ENCODE measurements around the gene NPC1. TPM values are rescaled to one million over a fixed set of nuclear protein-coding genes. Genes with fewer than 3 reads are reported as not detected.

The NPC1 gene
- total and polyA plus RNA-seq, 8 donors: 6.2 to 25.6 (median 11.0) TPM

- Histone ChIP-seq H3K27me3 (no peaks in the 10 kb centered on the region), H3K4me1 (no peaks in the 10 kb centered on the region), H3K4me3 (no peak overlapping the region), H3K27ac (no peak overlapping the region), H3K9me3 (no peaks in the 10 kb centered on the region), H3K36me3 (peaks cover 12 to 92% (median 21%) of the 10 kb centered on the region in 3 donors)
- TF ChIP-seq CTCF (IDR thresholded peaks at IDR 0.05): no peak
- 92 to 95% methylated on average over 5 of the region's 5 CpGs for WGBS, 2 donors
- no peak for DNase-seq
- ATAC-seq: no peak
- intact Hi-C loops (cut with DNase I): loop anchor here in 1 of 3 donors (10.0 kb wide), 1 partner anchor 71 kb away; no protein-coding TSS in a partner anchor
- FAIRE-seq: no peak
These were observed 50.1 kb downstream of the NPC1 start for GRCh38 chr18:23536204-23536603.

- 95 to 97% methylated on average over 16 of the region's 16 CpGs for WGBS, 2 donors
- no peaks in the 10 kb centered on the region for H3K9me3 ChIP-seq
- FAIRE-seq (no peak), DNase-seq (no peak), ATAC-seq (no peak)
- TF ChIP-seq CTCF (IDR thresholded peaks at IDR 0.05): no peak
- intact Hi-C loops (cut with DNase I): loop anchor here in 1 of 3 donors (10.0 kb wide), 1 partner anchor 69 kb away; no protein-coding TSS in a partner anchor
- H3K27me3 ChIP-seq: no peaks in the 10 kb centered on the region
- H3K4me3 ChIP-seq: no peak overlapping the region
- no peak overlapping the region for H3K27ac ChIP-seq
- H3K4me1 ChIP-seq: no peaks in the 10 kb centered on the region
- peaks cover 11 to 93% (median 15%) of the 10 kb centered on the region in 3 donors for H3K36me3 ChIP-seq
These were observed 52.0 kb downstream of the NPC1 start for GRCh38 chr18:23534276-23534675.

- WGBS, 2 donors: 75 to 79% methylated on average over 4 of the region's 4 CpGs
- no peak for TF ChIP-seq CTCF (IDR thresholded peaks at IDR 0.05)
- Histone ChIP-seq H3K36me3 (peaks cover 14 to 87% (median 15%) of the 10 kb centered on the region in 3 donors), H3K9me3 (no peaks in the 10 kb centered on the region), H3K4me3 (no peak overlapping the region), H3K27ac (no peak overlapping the region), H3K27me3 (no peaks in the 10 kb centered on the region), H3K4me1 (no peaks in the 10 kb centered on the region)
- DNase-seq: no peak
- no peak for ATAC-seq
- FAIRE-seq: no peak
- intact Hi-C loops (cut with DNase I): loop anchor here in 1 of 3 donors (10.0 kb wide), 1 partner anchor 68 kb away; no protein-coding TSS in a partner anchor
These were observed 53.5 kb downstream of the NPC1 start for GRCh38 chr18:23532848-23533247.

GRCh38 chr18:23531912-23532311, 54.4 kb downstream of the NPC1 start:
- DNase-seq (no peak), FAIRE-seq (no peak), ATAC-seq (no peak)
- Histone ChIP-seq H3K27ac (no peak overlapping the region), H3K4me3 (no peak overlapping the region), H3K27me3 (no peaks in the 10 kb centered on the region), H3K9me3 (no peaks in the 10 kb centered on the region), H3K4me1 (no peaks in the 10 kb centered on the region), H3K36me3 (peaks cover 15 to 77% (median 17%) of the 10 kb centered on the region in 3 donors)
- 91 to 96% methylated on average over 13 of the region's 13 CpGs for WGBS, 2 donors
- intact Hi-C loops (cut with DNase I): loop anchor here in 1 of 3 donors (10.0 kb wide), 1 partner anchor 67 kb away; no protein-coding TSS in a partner anchor
- no peak for TF ChIP-seq CTCF (IDR thresholded peaks at IDR 0.05)

GRCh38 chr18:23530195-23530594, 56.1 kb downstream of the NPC1 start:
- no peak overlapping the region for H3K4me3 ChIP-seq
- WGBS, 2 donors: 81 to 83% methylated on average over 7 of the region's 7 CpGs
- H3K27me3 ChIP-seq: no peaks in the 10 kb centered on the region
- no peak for ATAC-seq
- H3K27ac ChIP-seq: no peak overlapping the region
- H3K36me3 ChIP-seq: peaks cover 10 to 73% (median 15%) of the 10 kb centered on the region in 3 donors
- intact Hi-C loops (cut with DNase I): loop anchor here in 1 of 3 donors (10.0 kb wide), 1 partner anchor 65 kb away; no protein-coding TSS in a partner anchor
- H3K4me1 ChIP-seq: no peaks in the 10 kb centered on the region
- DNase-seq: no peak
- FAIRE-seq: no peak
- no peak for TF ChIP-seq CTCF (IDR thresholded peaks at IDR 0.05)
- H3K9me3 ChIP-seq: no peaks in the 10 kb centered on the region

Measured in pancreas (tissue), 10 donors.